Jurkat, Clone E6-1 (cell line): ENCODE measurements around the gene TGFBR3.

Experiments used
- DNase-seq: peaks from one replicate; pipeline ENCODE4 v3.0.0-alpha.2; 2011; ENCODE audit warnings: low read depth, low spot score
- H3K4me3 ChIP-seq: 2 replicates; pipeline ENCODE4 v1.5.1; 2011; ENCODE audit warnings: mild to moderate bottlenecking, low read length, control low read depth, moderate library complexity

TGFBR3 gene

DNA sequence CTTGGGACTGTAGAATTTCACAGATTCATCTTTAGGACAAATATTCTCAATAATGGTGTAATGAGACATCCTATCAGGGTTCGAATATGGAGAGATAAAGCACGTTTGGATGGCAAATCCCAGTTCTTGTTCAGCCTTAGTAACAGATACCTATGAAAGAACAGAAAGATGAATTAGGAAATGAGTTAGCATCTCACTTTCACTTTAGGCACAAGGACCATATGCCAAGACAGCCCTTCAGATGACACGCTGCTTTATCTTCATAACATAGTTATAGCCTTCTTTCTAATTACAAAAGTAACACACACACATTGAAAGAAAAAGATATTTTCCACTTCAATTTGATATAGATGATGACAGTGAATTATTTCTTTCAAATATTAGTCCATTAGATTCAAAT, 173.6 kb downstream of the TGFBR3 start:
- no peak for DNase-seq
- no peak overlapping the region for H3K4me3 ChIP-seq

DNA sequence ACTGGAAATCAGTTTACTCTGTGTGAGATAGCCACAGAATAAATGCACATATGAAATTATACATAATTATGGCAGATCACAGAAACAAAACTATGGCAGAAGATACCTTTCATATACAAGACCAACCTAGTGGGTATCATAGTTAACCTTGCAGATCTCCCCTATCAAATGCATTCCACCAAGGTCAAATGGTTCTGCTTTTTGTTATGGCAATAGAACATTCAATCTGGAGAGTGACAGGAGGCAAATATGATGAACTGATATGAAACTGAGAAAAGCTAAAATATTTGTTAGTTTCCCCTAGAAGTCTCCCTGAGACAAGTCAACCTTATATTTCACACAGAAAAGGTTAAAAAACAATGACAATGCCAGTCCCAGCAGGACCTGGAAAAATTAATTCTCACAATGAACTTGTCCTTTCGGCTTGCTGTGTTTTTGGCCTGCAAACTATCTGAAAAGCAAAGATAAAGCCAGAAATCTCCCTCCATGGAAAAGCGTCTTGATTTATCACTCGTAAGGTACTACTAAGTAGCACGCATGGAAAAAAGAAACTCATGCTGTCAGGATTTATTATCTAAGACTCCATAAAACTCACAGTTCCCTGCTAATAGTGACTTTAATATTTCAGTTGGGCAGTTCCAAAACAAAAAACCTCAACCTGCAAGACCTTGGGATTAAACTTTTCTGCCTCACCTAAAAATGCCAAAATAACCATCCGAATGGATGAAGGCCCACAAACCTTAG, 174.3 kb downstream of the TGFBR3 start:
- H3K4me3 ChIP-seq: no peak overlapping the region
- no peak for DNase-seq

DNA sequence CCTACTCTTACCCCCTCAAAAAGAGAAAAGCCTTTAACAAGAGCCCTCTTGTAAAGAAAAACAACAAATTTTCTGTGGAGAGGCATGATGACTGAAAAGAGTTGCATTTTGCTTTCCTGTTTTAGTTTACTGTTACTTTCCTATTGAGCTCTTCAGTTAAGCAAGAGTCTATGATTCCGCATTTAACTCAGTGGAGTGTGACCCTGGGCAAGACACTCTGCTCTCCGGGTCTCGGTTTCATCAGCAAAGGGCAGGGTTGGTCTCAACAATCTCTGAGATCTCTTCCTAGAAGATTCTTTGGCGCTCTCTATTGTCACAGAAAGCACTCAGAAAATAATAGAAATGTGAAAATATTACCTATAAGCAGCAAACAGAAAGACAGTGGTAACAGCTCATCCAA, 175.7 kb downstream of the TGFBR3 start:
- no peak for DNase-seq
- H3K4me3 ChIP-seq: no peak overlapping the region

DNA sequence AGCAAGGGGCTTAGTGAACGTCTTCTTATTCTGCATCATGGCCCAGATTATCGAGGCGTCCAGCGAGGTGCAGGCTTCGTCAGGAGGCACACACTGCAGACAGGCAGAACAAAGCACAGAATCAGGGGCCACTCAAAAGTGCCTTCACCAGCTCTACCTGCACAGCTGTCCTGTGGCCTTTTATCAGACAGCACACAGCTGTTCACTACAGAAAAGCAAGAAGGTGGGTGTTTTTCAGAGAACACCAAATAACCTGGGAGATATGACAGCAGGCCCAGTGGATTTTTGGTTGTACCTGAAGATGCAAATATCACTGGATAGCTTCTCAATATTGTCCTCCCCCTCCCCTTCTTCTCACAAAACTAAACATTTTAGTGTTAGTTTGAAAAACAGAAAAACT, 177.3 kb downstream of the TGFBR3 start:
- DNase-seq: no peak
- H3K4me3 ChIP-seq: no peak overlapping the region

DNA sequence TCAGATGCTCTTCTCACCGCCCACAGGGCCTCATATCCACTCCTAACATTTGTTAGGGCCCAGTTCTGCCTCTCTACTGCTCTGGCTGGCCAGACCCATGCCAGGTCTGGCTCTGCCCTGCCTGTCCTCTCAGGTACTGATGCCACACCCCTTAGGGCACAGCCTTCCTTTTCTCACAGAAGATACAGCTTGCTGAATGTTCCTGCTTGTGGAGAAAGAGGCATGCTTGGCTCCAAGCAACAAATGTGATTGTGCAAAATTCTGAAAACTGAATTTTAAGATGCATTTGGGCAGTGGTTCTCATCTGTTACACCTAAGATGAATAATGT, 178.1 kb downstream of the TGFBR3 start:
- DNase-seq: no peak
- no peak overlapping the region for H3K4me3 ChIP-seq

DNA sequence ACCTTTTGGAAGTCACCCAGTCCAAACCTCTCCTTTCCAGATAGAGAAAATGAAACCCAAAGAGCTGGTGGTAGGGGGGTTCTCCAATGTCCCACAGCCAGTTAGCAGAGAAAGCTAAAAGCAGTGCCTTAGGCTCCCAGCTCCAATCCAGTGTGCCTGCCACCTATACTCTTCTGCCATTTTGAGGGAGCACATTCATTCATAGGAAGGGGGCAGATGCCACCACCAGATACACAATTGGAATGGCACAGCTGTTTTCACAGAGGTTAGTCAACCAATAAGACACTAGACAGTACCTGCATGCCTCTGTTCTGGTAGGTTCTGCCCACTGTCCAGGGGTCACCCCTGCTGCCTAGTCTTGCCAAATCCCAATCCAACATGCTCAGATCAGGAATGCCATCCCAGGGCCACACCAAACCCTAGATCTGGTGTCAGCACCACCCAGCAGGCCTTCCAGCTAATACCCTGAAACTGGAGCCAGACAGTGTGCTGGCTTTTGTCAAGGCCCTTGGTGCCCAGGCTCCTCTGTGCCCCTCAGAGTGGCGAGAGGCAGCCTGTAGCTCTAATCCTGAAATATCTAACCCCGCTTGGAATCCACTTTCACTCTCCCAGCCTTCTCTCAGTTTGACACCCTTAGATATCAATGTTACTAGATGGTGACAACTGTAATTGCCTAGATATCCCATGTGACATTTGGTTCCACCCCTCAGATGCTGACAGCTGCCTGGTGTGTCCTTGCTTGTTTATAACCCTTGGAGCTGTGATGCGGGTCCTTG, 178.6 kb downstream of the TGFBR3 start:
- no peak for DNase-seq
- no peak overlapping the region for H3K4me3 ChIP-seq

DNA sequence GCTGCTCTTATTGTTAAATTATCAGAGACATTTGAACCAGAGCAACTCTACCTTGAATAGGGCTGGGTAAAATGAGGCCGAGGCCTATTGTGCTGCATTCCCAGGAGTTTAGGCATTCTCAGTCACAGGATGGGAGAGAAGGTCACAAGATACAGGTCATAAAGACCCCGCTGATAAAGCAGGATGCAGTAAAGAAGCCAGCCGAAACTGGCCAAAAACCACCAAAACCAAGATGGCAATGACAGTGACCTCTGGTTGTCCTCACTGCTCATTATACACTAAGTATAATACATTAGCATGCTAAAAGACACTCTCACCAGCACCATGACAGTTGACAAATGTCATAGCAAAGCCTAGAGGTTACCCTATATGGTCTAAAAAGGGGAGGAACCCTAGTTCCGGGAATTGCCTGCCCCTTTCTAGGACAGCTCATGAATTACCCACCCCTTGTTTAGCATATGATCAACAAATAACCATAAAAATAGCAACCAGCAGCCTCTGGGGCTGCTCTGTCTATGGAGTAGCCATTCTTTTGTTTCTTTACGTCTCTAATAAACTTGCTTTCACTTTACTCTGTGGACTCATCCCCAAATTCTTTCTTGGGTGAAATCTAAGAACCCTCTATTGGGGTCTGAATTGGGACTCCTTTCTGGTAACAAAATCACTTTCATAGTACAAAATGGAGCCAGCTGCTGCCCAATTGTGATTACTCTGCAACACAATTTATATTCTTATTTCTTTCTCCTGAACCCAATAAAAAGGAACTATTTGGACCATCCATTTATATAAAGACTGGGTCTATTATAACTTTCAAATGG, 179.6 kb downstream of the TGFBR3 start:
- DNase-seq: no peak
- H3K4me3 ChIP-seq: no peak overlapping the region

DNA sequence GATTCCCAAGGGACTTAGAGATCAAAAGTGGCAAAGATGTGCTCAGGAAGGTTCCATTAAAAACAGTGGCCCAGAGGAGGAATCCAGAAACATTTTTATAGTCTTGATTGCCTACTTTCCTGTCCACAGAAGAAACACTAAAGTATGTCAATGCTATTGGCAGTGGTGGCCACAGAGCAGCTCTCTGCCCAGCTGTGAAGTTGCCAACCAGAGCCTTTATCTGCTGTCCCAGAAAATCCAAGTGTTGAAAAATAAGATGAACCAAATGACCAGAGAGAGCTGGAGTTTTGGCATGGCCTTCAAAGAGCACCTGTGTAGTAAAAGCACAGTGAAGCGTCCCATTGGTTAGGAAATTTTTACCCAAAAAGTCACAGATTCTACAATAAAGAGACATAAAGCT, 181.2 kb downstream of the TGFBR3 start:
- no peak for DNase-seq
- no peak overlapping the region for H3K4me3 ChIP-seq

DNA sequence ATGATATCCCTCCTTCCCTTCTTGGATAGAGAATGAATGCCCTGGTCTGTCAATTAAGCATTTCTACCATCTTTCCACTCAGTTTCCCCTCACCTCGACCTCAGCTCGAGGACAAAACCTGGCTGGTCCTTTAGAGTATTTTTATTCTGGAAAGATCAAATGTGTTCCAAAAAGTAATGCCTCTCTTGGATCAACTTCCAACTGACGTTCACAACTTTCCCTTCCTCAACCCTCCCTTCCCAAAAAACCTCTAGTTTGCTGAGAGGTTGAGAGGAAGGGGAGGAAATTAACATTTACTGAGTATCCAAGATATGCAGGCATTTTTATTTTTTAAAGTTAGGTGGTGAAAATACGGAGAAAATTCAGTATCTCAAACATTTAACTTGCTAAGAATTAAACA, 182.9 kb downstream of the TGFBR3 start:
- no peak for DNase-seq
- no peak overlapping the region for H3K4me3 ChIP-seq

DNA sequence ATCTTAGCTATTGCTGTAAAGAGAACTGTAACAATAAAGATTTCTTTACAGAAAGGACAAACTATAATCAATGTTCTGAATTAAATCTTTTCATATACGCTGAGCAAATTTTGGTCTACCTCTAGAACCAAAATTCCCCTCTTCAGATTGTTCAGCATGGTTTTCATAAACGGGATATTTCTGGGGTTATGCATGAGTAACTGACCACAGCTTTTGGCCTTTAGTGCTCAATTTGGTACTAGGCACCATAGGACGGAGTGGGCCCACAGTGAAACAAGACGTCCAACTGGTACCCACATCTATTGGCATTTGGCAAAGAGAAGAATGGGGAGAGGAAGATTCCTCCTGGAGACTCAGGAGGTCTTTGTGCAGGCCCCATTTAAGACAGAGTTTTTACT, 184.5 kb downstream of the TGFBR3 start:
- no peak overlapping the region for H3K4me3 ChIP-seq
- no peak for DNase-seq

DNA sequence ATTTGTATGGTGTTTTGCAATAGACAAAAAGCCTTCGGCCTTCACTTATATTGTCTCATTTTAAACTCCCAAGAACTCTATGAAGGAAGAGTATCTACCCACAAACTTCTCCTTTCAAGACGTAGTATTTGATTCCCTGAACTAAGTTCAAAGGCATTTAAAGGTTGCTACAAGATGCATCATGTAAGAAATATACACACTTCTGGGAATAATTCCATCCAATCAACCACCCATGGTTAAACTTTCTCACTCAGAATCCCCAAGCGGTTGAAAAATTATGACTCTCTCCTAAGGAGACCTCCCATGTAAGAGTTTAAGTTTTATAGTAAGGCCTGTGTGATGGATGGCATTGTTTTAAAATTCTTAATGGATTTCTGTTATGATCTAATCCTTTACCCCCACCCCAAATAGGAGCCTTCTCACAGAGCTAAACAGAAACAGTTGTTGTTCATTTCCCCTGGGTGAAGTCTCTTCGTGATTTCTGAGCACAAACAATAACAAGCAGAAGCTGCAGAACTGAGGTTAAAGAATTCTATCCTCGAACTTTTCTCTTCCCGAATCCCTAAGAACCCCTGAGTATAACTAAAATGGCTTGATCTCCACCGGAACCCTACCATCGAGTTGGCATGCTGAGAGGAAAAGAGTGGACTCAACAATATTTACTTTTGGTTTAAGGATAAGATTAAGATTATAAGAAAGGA, 185.0 kb downstream of the TGFBR3 start:
- DNase-seq: no peak
- H3K4me3 ChIP-seq: no peak overlapping the region

DNA sequence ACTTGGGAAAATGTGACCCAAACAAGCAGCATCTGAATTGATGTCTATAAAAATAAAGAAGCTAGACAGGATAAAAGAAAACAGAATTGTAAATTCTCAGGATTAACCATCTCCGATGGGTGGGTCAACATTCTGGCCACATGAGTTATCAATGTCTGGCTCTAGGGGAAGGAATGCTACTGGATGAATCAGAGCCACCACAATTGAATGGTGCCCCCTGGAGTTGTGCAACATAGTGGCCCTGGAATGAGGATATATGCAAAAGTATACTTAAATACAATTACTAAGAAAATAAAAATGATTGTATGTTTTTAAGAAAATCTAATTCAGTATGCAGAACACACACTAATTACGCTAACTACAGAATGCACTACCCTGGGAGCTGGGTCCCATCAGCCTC, 185.6 kb downstream of the TGFBR3 start:
- DNase-seq: no peak
- H3K4me3 ChIP-seq: no peak overlapping the region

DNA sequence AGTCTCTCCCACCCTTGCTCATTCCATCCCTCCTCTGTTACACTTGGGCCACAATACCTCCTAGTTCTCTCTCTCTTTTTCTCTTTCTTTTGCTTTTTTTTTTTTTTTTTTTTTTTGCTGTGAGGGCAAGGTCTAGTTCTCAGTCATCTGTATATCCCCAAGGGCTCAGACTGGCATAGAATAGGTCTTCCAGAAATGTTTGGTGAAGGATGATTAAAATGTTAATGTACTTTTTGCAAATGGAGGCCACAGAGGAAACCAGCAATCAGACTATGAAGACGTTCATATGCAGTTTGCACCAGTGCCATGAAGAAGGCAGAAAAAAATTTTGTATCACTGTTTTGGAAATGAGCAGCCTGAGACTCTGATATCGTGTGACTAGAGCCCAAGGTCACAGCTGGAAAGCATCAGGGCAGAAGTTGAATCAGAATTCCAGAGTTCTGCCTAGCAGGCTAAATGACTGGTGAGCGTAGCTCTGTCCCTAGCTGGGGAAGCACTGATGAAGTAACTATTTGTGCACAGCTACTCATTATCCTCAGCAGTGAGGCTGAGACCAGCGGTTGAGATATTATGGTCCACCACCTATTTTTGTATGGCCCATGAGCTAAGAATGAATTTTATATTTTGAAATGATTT, 186.5 kb downstream of the TGFBR3 start:
- no peak for DNase-seq
- no peak overlapping the region for H3K4me3 ChIP-seq

DNA sequence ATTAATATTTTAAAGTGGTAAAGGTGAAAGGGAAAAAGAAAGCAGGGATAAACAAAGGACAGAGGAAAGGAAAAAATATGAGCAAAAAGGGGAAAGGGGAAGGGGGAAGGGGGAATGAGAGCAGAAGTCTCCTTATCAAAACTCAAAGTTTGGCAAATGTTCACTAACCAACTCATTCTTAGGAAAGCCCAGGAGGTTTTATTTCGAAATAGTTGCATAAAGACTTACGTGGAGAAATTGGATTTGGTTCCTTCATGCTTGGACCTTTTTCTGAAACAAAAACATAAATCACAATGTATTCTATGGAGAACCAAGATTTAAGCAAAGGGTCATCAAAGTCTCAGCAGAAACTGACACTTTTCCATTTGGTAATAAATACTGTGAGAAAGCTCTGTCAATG, 188.1 kb downstream of the TGFBR3 start:
- H3K4me3 ChIP-seq: no peak overlapping the region

DNA sequence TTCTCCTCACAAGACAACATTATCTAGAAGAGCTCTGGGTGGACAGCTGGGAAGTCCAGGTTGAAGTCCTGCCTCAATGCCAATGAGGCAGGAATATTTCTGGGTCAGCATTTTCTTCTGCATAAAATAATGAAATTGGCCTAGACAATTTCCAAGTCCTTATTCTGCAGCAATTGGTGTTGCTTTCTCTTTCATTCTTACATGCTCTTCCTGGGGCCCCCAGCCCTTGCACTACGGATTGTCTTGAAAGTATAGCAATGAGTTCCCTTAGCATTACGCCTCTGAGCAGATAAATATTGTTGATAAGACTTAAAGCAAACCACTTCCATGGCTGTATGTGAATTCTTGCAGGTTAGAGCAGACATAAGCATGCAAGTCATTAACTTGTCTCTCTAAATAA, 188.5 kb downstream of the TGFBR3 start:
- no peak overlapping the region for H3K4me3 ChIP-seq
- DNase-seq: peak; percentile 76

More for the DNA sequence above, 188.1 kb downstream of the TGFBR3 start:
- no peak for DNase-seq

DNA sequence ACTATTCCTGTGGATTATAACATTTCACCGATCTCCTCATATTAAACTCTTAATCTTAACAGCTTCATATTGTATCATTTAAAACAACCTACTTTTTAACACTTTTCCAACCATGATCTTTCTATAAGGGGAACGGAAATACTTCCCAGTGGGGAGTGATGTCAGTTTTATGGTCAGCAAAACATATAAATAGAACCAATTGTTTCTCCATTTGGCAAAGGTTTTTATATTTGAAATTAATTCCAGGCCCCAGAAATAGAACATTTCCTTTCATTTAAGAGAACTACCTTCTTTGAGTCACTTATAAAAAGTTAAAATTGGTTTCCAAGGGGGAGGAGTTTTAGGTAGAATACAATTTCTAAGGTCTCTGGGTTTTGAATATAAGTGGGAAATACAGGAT, 189.6 kb downstream of the TGFBR3 start:
- H3K4me3 ChIP-seq: no peak overlapping the region
- no peak for DNase-seq

DNA sequence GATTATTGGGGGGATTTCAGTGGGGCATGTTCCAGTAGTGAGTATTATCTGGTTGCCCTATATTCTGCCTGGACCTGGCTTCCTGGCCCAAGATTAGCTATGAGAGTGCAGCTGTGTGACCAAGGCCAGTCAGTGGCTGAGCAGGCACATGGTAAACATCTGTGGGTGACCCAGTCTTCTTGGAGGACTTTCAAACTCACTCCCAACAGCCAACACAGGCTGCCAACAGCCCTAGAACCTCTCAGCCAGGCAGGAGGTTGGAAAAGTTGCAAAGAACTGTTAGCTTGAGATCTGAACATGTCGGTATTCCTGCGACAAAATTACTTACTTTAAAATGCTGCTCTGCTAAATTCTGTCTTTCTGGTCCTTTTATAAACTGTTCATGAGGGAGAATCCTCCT, 192.4 kb downstream of the TGFBR3 start:
- no peak overlapping the region for H3K4me3 ChIP-seq
- DNase-seq: no peak

DNA sequence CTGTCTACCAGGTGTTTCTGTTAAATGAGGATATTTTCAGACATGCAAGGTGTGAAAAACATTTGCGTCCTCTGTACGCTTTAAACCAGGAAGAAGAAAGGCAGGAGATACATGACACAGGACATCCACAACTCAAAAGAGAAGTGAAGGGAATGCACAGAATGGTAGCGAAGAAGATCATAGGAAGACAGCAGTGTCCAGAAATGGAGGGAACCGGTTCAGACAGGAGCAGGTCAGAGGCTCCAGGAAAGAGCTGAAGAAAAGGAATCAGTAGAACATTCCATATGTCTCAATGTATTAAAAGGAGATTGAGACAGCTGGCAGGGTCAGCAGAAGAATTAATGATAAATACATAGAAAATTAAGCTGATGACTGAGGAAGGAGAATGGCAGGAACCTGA, 194.4 kb downstream of the TGFBR3 start:
- no peak for DNase-seq
- no peak overlapping the region for H3K4me3 ChIP-seq
